Subcutaneous abdominal adipose tissue (tissue), 5 donors: ENCODE results near the gene DPEP2.
"Not testable (repeated sequence)": the region's sequence is repeated elsewhere in the genome, so short reads cannot be mapped to it uniquely, and the experiment has no call there.

Source experiments
- H3K27ac ChIP-seq: one replicate; pipeline ENCODE4 v1.7.0; 2013; ENCODE audit warnings: low read depth, mild to moderate bottlenecking, inconsistent platforms, low read length, moderate library complexity
- H3K27me3 ChIP-seq, 5 donors: one replicate each; pipeline ENCODE4 v1.7.0; 2013; ENCODE audit warnings: low read length in 5 of 5, inconsistent platforms in 1 of 5; ENCODE audit not compliant: control insufficient read depth in 5 of 5, insufficient read depth in 4 of 5
- H3K36me3 ChIP-seq, 5 donors: one replicate each; pipeline ENCODE4 v1.7.0; 2013; ENCODE audit warnings: low read length in 5 of 5; ENCODE audit not compliant: control insufficient read depth in 5 of 5, insufficient read depth in 5 of 5
- H3K4me1 ChIP-seq, 5 donors: one replicate each; pipeline ENCODE4 v1.7.0; 2013; ENCODE audit warnings: low read length in 5 of 5, mild to moderate bottlenecking in 3 of 5, moderate library complexity in 1 of 5; ENCODE audit not compliant: control insufficient read depth in 5 of 5, insufficient read depth in 5 of 5
- H3K4me3 ChIP-seq, 5 donors: one replicate each; pipeline ENCODE4 v1.7.0; 2013; ENCODE audit warnings: low read length in 5 of 5, low read depth in 1 of 5
- H3K9ac ChIP-seq, 5 donors: one replicate each; pipeline ENCODE4 v1.7.0; 2013; ENCODE audit warnings: low read length in 5 of 5, mild to moderate bottlenecking in 4 of 5, moderate library complexity in 3 of 5
- H3K9me3 ChIP-seq, 5 donors: one replicate each; pipeline ENCODE4 v1.7.0; 2013; ENCODE audit warnings: low read length in 5 of 5; ENCODE audit not compliant: control insufficient read depth in 5 of 5
- donor health status: healthy.
- donor health status: healthy.
- donor health status: healthy.
- donor health status: healthy.
- donor health status: healthy.

The DPEP2 gene

GRCh38 chr16:67977469-67978227 is 21.6 kb downstream of the DPEP2 start:
- H3K27ac ChIP-seq: no peak overlapping the region
- peaks cover 0 to 4% (median 0%) of the 10 kb centered on the region in 5 donors for H3K4me1 ChIP-seq
- H3K36me3 ChIP-seq: no peaks in the 10 kb centered on the region
- H3K4me3 ChIP-seq: no peak overlapping the region
- peaks cover 0 to 9% (median 3%) of the 10 kb centered on the region in 5 donors for H3K27me3 ChIP-seq
- no peaks in the 10 kb centered on the region for H3K9me3 ChIP-seq
- H3K9ac ChIP-seq: no peak overlapping the region

GRCh38 chr16:67977005-67977404 is 22.3 kb downstream of the DPEP2 start:
- peaks cover 0 to 9% (median 3%) of the 10 kb centered on the region in 5 donors for H3K27me3 ChIP-seq
- no peak overlapping the region for H3K9ac ChIP-seq
- peaks cover 0 to 4% (median 0%) of the 10 kb centered on the region in 5 donors for H3K4me1 ChIP-seq
- no peaks in the 10 kb centered on the region for H3K36me3 ChIP-seq
- H3K9me3 ChIP-seq: no peaks in the 10 kb centered on the region
- H3K27ac ChIP-seq: no peak overlapping the region
- no peak overlapping the region for H3K4me3 ChIP-seq

- Histone ChIP-seq H3K27ac (no peak overlapping the region), H3K4me3 (no peak overlapping the region), H3K9me3 (no peaks in the 10 kb centered on the region), H3K36me3 (no peaks in the 10 kb centered on the region), H3K9ac (no peak overlapping the region), H3K27me3 (peaks cover 0 to 9% (median 3%) of the 10 kb centered on the region in 5 donors), H3K4me1 (peaks cover 0 to 4% (median 0%) of the 10 kb centered on the region in 5 donors)
These were observed 23.1 kb downstream of the DPEP2 start for GRCh38 chr16:67976205-67976604.

- peaks cover 0 to 7% (median 3%) of the 10 kb centered on the region in 5 donors for H3K27me3 ChIP-seq
These were observed 23.8 kb downstream of the DPEP2 start for GRCh38 chr16:67975321-67976105.

GRCh38 chr16:67972285-67972684 is 27.0 kb downstream of the DPEP2 start:
- H3K27me3 ChIP-seq, H3K9ac ChIP-seq, H3K27ac ChIP-seq, H3K4me3 ChIP-seq, H3K36me3 ChIP-seq, H3K9me3 ChIP-seq: not testable (repeated sequence)
- peaks cover 2 to 16% (median 13%) of the 10 kb centered on the region in 5 donors for H3K4me1 ChIP-seq

More at GRCh38 chr16:67975321-67976105, 23.8 kb downstream of the DPEP2 start:
- no peaks in the 10 kb centered on the region for H3K9me3 ChIP-seq
- H3K9ac ChIP-seq: no peak overlapping the region
- H3K36me3 ChIP-seq: no peaks in the 10 kb centered on the region
- H3K4me1 ChIP-seq: peaks cover 0 to 4% (median 0%) of the 10 kb centered on the region in 5 donors
- no peak overlapping the region for H3K4me3 ChIP-seq
- no peak overlapping the region for H3K27ac ChIP-seq

- Histone ChIP-seq H3K9ac (no peak overlapping the region), H3K4me3 (no peak overlapping the region)
These were observed 28.2 kb downstream of the DPEP2 start for GRCh38 chr16:67971111-67971510.

GRCh38 chr16:67969254-67970039 is 29.8 kb downstream of the DPEP2 start:
- peak overlapping the region; percentile 91 for H3K27ac ChIP-seq
- no peaks in the 10 kb centered on the region for H3K27me3 ChIP-seq
- peak overlapping the region; percentile 70 to 94 (median 84) for H3K4me3 ChIP-seq
- H3K4me1 ChIP-seq: peaks cover 14 to 44% (median 39%) of the 10 kb centered on the region in 5 donors
- H3K9me3 ChIP-seq: no peaks in the 10 kb centered on the region
- peaks cover 0 to 5% (median 3%) of the 10 kb centered on the region in 5 donors for H3K36me3 ChIP-seq
- peak overlapping the region; percentile 8 to 82 (median 82) for H3K9ac ChIP-seq

More at GRCh38 chr16:67971111-67971510, 28.2 kb downstream of the DPEP2 start:
- Histone ChIP-seq H3K4me1 (peaks cover 14 to 28% (median 25%) of the 10 kb centered on the region in 5 donors), H3K9me3 (no peaks in the 10 kb centered on the region), H3K27me3 (no peaks in the 10 kb centered on the region), H3K36me3 (no peaks in the 10 kb centered on the region), H3K27ac (no peak overlapping the region)

- H3K27me3 ChIP-seq: no peaks in the 10 kb centered on the region
- peak within 1 kb of the TSS; percentile 91 for H3K27ac ChIP-seq
- peaks cover 14 to 52% (median 47%) of the 10 kb centered on the region in 5 donors for H3K4me1 ChIP-seq
- peaks cover 0 to 5% (median 5%) of the 10 kb centered on the region in 5 donors for H3K36me3 ChIP-seq
- H3K4me3 ChIP-seq: peak within 1 kb of the TSS; percentile 73 to 94 (median 84)
- H3K9ac ChIP-seq: peak within 1 kb of the TSS; percentile 89 to 98 (median 92)
- no peaks in the 10 kb centered on the region for H3K9me3 ChIP-seq
These were observed 30.7 kb downstream of the DPEP2 start, which contains the start of gene SLC12A4 for GRCh38 chr16:67968400-67969253. TSS of gene SLC12A4 (minus strand) at chr16:67968637. CDS start at chr16:67968553, 84 bp downstream.

- Histone ChIP-seq H3K36me3 (peaks cover 0 to 10% (median 6%) of the 10 kb centered on the region in 5 donors), H3K9me3 (no peaks in the 10 kb centered on the region), H3K27me3 (no peaks in the 10 kb centered on the region), H3K9ac (peak overlapping the region; percentile 89 to 98 (median 92)), H3K4me1 (peaks cover 15 to 59% (median 53%) of the 10 kb centered on the region in 5 donors), H3K27ac (peak overlapping the region; percentile 91), H3K4me3 (peak overlapping the region; percentile 73 to 94 (median 84))
These were observed 31.3 kb downstream of the DPEP2 start for GRCh38 chr16:67967958-67968399.
